Upper lobe of right lung (tissue), 1 donor: ENCODE measurements around the gene NEK4. TPM values are rescaled to one million over a fixed set of nuclear protein-coding genes. Genes with fewer than 3 reads are reported as not detected.
A peak's percentile ranks its signal among the peaks of the same experiment; 100 is the strongest.

ENCODE experiments used
- ATAC-seq: fragments of 200-7000 bp; cut with Tn5 transposase; one replicate; pipeline ENCODE4 v1.9.1; 2020; ENCODE audit warnings: mild to moderate bottlenecking, moderate library complexity
- DNase-seq: peaks from one replicate; pipeline ENCODE4 v3.0.0-alpha.2; 2020
- H3K27ac ChIP-seq: fragments of 200-600 bp; one replicate; pipeline ENCODE4 v1.8.0; 2022
- H3K27me3 ChIP-seq: fragments of 200-600 bp; one replicate; pipeline ENCODE4 v1.8.0; 2022; ENCODE audit warnings: mild to moderate bottlenecking
- H3K36me3 ChIP-seq: fragments of 200-600 bp; one replicate; pipeline ENCODE4 v1.8.0; 2022
- H3K4me1 ChIP-seq: fragments of 200-600 bp; one replicate; pipeline ENCODE4 v1.8.0; 2022
- H3K4me3 ChIP-seq: fragments of 200-600 bp; one replicate; pipeline ENCODE4 v1.8.0; 2022; ENCODE audit warnings: mild to moderate bottlenecking
- H3K9me3 ChIP-seq: fragments of 200-600 bp; one replicate; pipeline ENCODE4 v1.8.0; 2022
- intact Hi-C: fragments of 100-400 bp; cut with DNase I; formaldehyde crosslinking; loops from one replicate; pipeline ENCODE4 v1.11.0; 2022
- total RNA-seq: library from RNA; stranded (reverse); fragmentation: NEBNext Ultra II Directional; extraction: Animal tissue kit (Norgen Biotek cat#: 25700); gene quantifications from one replicate; pipeline ENCODE4 v1.2.1, GENCODE V29; 2021
- TF ChIP-seq, protein P1 (sequence below): fragments of 200-600 bp; IDR thresholded peaks from one replicate; pipeline ENCODE4 v1.8.0; 2022; ENCODE audit warnings: antibody characterized with exemption
- donor health status: DM: no; HTN: yes; CAD: no; lungs with severe emphysema.

NEK4 gene
- total RNA-seq, 1 donor from 2014 or later: 27.2 TPM

DNA sequence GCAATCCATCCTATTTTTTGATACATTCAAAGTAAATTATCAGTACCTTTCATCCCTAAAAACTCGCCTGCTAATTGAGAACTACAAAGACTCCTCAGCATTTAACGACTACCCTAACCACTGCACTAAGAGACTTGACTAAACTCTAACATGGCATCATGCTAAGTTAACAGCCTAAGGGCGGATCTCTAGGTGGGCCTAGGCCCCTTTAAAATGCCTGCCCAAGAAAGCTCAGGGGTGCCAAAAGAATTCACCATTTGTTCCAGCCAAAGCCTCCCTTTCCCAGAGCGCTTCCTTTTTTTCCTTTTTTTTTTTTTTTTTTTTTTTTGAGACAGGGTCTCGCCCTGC is 568 bp upstream of the NEK4 start:
- ATAC-seq (no peak), DNase-seq (no peak)
- Histone ChIP-seq H3K36me3 (peaks cover 11% of the 10 kb centered on the region), H3K4me3 (peak overlapping the region; percentile 87), H3K4me1 (peaks cover 14% of the 10 kb centered on the region), H3K27ac (peak overlapping the region; percentile 82), H3K9me3 (no peaks in the 10 kb centered on the region), H3K27me3 (no peaks in the 10 kb centered on the region)
- intact Hi-C loops: no loop called here
- TF ChIP-seq, protein P1, sequence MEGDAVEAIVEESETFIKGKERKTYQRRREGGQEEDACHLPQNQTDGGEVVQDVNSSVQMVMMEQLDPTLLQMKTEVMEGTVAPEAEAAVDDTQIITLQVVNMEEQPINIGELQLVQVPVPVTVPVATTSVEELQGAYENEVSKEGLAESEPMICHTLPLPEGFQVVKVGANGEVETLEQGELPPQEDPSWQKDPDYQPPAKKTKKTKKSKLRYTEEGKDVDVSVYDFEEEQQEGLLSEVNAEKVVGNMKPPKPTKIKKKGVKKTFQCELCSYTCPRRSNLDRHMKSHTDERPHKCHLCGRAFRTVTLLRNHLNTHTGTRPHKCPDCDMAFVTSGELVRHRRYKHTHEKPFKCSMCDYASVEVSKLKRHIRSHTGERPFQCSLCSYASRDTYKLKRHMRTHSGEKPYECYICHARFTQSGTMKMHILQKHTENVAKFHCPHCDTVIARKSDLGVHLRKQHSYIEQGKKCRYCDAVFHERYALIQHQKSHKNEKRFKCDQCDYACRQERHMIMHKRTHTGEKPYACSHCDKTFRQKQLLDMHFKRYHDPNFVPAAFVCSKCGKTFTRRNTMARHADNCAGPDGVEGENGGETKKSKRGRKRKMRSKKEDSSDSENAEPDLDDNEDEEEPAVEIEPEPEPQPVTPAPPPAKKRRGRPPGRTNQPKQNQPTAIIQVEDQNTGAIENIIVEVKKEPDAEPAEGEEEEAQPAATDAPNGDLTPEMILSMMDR: no peak

DNA sequence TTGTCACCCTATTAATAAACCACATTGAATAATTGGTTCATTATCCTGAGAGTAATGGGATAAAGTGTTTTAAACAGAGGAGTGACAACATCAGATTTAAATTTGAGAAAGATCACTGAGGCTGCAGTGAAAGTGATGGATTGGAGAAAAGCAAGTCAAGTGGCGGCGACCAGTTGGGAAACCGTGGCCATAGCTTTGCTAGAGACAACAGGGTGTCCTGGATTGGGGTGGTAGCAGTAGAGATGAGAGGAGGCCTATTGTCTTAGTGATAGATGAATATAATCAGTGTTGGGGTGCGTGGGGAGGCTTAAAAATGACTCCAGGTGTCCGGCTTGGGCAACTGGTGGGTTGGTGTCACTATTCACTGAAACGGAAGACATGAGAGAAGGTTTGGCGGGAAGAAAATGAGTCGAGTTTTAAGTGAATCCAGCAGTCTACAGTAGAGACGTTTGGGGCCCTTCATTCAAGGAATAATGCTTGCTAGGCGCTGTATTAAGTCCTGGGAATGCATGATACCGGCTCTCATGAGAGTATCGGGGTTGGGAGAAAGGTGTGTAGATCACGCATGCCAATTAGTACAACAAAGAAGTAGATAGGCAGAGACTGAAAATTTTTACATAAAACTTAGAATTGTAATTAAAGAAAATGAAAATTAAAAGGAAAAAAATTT is 819 bp downstream of the NEK4 start:
- ATAC-seq: no peak
- Histone ChIP-seq H3K4me1 (peaks cover 14% of the 10 kb centered on the region), H3K4me3 (peak overlapping the region; percentile 87), H3K27me3 (no peaks in the 10 kb centered on the region), H3K9me3 (no peaks in the 10 kb centered on the region), H3K27ac (peak overlapping the region; percentile 82), H3K36me3 (peaks cover 25% of the 10 kb centered on the region)
- TF ChIP-seq, protein P1: no peak
- intact Hi-C loops: no loop called here
- peak; percentile 22 for DNase-seq

DNA sequence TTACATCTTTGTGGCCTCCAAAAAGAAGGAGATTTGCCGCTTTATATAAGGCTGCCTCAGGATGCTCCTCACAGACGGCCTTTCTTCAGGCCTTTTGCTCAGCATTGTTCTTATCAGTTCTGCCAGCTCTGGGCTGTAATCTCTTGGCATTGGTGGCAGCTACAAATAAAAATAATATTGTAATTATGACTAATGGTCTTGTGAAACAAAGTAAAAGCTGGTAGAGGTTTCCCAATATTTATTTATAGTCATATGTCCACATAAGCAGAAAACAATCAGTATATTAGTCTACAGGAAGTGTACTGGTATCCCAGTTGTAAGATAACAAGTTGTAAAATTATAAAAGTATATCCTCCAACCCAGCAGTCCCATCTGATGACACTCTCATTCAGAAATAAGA is 7.3 kb downstream of the NEK4 start:
- H3K36me3 ChIP-seq: peaks cover 88% of the 10 kb centered on the region
- DNase-seq (no peak), ATAC-seq (no peak)
- H3K27me3 ChIP-seq: no peaks in the 10 kb centered on the region
- H3K9me3 ChIP-seq: no peaks in the 10 kb centered on the region
- H3K4me3 ChIP-seq: no peak overlapping the region
- H3K4me1 ChIP-seq: no peaks in the 10 kb centered on the region
- no peak overlapping the region for H3K27ac ChIP-seq
- intact Hi-C loops: no loop called here
- TF ChIP-seq, protein P1: no peak

DNA sequence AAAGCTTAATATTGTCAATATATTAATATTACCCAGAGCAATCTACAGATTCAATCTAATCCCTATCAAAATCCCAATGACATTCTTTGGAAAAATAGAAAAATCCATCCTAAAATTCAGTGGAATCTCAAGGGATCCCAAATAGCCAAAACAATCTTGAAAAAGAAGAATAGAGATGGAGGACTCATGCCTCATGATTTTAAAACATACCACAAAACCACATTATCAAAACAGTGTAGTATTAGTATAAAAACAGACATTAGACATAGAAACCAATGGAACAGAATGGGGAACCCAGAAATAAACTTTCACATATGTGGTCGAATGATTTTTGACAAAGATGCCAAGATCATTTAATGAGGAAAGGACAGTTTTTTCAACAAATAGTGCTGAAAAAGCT is 14.6 kb downstream of the NEK4 start:
- no peaks in the 10 kb centered on the region for H3K4me1 ChIP-seq
- no peak for DNase-seq
- H3K9me3 ChIP-seq: no peaks in the 10 kb centered on the region
- no peaks in the 10 kb centered on the region for H3K27me3 ChIP-seq
- TF ChIP-seq, protein P1: no peak
- H3K4me3 ChIP-seq: no peak overlapping the region
- ATAC-seq: no peak
- no peak overlapping the region for H3K27ac ChIP-seq
- intact Hi-C loops: no loop called here
- H3K36me3 ChIP-seq: peaks cover 78% of the 10 kb centered on the region

DNA sequence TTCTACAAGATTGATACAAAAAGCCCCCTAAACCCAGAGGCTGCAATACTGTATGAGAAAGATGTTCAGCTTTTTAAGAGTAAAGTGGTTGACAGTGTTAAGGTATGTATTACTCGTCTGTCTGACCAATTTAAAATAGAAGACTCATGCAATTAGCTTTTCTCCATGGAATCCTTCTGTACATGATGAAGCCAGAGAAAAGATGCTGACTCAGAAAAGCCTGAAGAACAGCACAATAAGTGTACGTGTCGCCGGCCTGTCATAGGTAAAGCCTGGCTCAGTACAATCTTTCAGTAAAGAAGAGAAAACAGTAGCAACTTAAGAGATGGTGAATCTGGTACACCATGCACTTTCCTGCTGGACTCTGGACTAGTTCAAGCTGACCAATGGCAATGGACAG is 16.4 kb downstream of the NEK4 start:
- ATAC-seq (no peak), DNase-seq (no peak)
- no peaks in the 10 kb centered on the region for H3K4me1 ChIP-seq
- H3K4me3 ChIP-seq: no peak overlapping the region
- no peak overlapping the region for H3K27ac ChIP-seq
- no peaks in the 10 kb centered on the region for H3K9me3 ChIP-seq
- TF ChIP-seq, protein P1: no peak
- H3K27me3 ChIP-seq: no peaks in the 10 kb centered on the region
- intact Hi-C loops: no loop called here
- peaks cover 79% of the 10 kb centered on the region for H3K36me3 ChIP-seq
